Measurements from ENCODE around the gene LHX3. TPM values are rescaled to one million over a fixed set of nuclear protein-coding genes. Genes with fewer than 3 reads are reported as not detected.

Gene LHX3
- total RNA-seq, 2 experiments from 2014 or later, result not detected

DNA sequence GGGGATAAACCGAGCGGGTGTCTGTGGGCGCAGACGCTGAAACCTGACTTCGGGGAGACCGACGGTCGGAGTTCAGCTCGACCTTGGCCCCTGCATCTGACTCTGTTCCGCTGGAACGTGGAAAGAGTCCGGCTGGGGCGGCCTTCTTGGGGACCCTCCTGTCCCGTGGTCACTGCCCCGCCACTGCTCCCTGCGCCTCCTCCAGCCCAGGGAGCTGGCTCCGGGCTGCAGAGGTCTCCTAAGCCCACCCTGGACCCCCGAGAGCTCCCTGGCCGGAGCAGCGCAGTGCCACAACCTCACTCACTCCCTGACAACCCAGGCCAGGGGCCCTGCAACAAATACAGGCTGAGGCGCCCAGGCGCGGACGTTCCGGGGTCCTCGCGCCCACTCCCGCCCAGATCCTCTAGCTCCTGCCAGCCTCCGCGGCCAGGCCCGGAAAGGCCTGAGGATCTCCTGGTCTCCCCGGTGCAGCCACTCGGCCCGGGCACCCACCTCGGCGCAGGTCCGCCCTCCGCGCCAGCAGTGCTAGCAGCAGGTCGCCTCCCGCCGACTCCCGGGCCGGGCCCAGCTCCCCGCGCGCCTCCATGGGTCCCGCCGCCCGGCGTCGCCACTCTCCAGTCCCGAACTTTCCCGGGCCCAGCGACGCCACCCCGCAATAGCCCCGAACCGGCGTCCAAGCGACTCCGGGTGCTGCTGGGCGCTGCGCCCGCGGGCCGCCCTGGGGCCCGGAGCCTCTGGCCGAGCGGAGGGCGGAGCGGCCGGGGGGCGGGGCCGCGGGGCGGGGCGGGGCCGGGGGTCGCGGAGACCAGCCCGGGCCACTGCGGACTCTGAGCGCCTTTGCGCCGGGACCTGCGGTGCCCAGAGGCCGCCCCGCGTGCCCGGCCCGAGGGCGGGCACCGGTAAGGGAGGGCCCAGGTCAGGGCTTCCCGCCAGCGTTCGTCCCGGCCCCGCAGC is 2.2 kb downstream of the LHX3 start:
- Mint-ChIP-seq H3K4me3 (no peak overlapping the region), H3K36me3 (ENCODE audit: low read depth) (no peaks in the 10 kb centered on the region), H3K27ac (no peak overlapping the region), H3K9me3 (ENCODE audit: low read depth) (no peaks in the 10 kb centered on the region), H3K27me3 (peaks cover 34% of the 10 kb centered on the region), H3K4me1 (no peaks in the 10 kb centered on the region)
- ATAC-seq, result no peak
- intact Hi-C loops (cut with DNase I, micrococcal nuclease), result no loop called here
- ChIA-PET POLR2A (no interaction called here), CTCF (no interaction called here)
- no peak for DNase-seq

GRCh38 chr9:136201609-136202453 is 3.1 kb downstream of the LHX3 start:
- Mint-ChIP-seq H3K36me3 (ENCODE audit: low read depth) (no peaks in the 10 kb centered on the region), H3K4me1 (peaks cover under 1% of the 10 kb centered on the region), H3K4me3 (no peak overlapping the region), H3K27ac (no peak overlapping the region), H3K27me3 (peaks cover 37% of the 10 kb centered on the region), H3K9me3 (ENCODE audit: low read depth) (no peaks in the 10 kb centered on the region)
- ATAC-seq (no peak), DNase-seq (peak; percentile 41)
- intact Hi-C loops (cut with DNase I, micrococcal nuclease), result no loop called here
- ChIA-PET POLR2A (interaction anchor here (0.6 kb wide), 1 partner anchor 37 kb away, joined by 7 read pairs; no protein-coding TSS in a partner anchor), CTCF (interaction anchor here (0.5 kb wide), 1 partner anchor 26 kb away, joined by 4 read pairs; no protein-coding TSS in a partner anchor)

- no peaks in the 10 kb centered on the region for H3K9me3 Mint-ChIP-seq (ENCODE audit: low read depth)
- H3K36me3 Mint-ChIP-seq (ENCODE audit: low read depth), result no peaks in the 10 kb centered on the region
- H3K27me3 Mint-ChIP-seq, result peaks cover 43% of the 10 kb centered on the region
- H3K4me3 Mint-ChIP-seq, result no peak overlapping the region
- ChIA-PET CTCF (interaction anchor here (0.5 kb wide), 1 partner anchor 26 kb away, joined by 4 read pairs; no protein-coding TSS in a partner anchor), POLR2A (no interaction called here)
- no peak overlapping the region for H3K27ac Mint-ChIP-seq
- intact Hi-C loops (cut with DNase I, micrococcal nuclease), result no loop called here
- ATAC-seq (no peak), DNase-seq (no peak)
- peaks cover 6% of the 10 kb centered on the region for H3K4me1 Mint-ChIP-seq
Measured at GRCh38 chr9:136201174-136201573, 3.8 kb downstream of the LHX3 start.

- no peaks in the 10 kb centered on the region for H3K9me3 Mint-ChIP-seq (ENCODE audit: low read depth)
- CTCF ChIA-PET, result no interaction called here
- no peak for ATAC-seq
- no peak for DNase-seq
- H3K4me3 Mint-ChIP-seq, result no peak overlapping the region
- peaks cover 7% of the 10 kb centered on the region for H3K4me1 Mint-ChIP-seq
- H3K36me3 Mint-ChIP-seq (ENCODE audit: low read depth), result no peaks in the 10 kb centered on the region
- intact Hi-C loops (cut with DNase I, micrococcal nuclease), result no loop called here
- no peak overlapping the region for H3K27ac Mint-ChIP-seq
- peaks cover 47% of the 10 kb centered on the region for H3K27me3 Mint-ChIP-seq
- POLR2A ChIA-PET, result no interaction called here
Measured at GRCh38 chr9:136200424-136200823, 4.5 kb downstream of the LHX3 start.

DNA sequence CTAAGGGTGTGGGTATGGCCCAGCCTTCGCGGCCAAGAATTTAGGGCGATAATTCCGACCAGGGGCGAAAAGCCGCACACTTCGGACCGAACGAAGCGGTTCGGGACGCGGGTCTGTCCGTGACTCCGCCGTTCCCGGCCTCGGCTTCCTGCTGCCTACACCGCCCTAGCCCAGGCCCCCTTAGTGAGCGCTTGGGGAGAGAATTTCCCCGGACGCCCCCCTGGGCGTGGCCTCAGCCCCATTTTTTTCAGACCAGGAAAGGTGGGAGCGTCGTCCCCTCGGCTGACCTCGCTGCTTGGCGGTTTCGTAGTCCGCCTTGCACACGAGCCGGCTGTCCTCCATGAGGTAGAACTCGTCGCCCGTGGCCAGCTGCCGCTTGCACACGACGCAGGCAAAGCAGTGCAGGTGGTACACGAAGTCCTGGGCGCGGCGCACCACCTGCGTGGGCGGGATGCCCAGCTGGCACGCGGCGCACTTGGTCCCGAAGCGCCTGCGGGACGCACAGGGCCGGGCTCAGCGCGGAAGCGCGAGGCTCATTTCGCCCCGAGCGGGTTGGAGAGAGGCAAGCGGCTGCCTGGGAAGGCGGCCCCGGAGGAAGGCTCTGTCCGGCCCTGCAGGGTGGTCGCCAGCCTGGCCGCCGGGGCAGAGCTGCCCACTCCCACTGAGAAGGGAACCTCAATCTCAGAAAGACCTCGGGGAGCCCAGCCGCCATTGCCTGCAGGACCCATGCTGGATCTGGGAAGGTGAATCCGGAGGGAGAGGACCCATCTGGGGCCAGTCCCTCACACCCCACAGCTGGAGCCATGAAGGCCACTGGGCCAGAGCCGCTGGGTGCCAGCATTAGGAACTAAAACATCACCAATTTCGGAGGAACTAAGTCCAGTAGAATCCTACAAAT is 5.3 kb downstream of the LHX3 start:
- DNase-seq, result no peak
- no peak overlapping the region for H3K4me3 Mint-ChIP-seq

DNA sequence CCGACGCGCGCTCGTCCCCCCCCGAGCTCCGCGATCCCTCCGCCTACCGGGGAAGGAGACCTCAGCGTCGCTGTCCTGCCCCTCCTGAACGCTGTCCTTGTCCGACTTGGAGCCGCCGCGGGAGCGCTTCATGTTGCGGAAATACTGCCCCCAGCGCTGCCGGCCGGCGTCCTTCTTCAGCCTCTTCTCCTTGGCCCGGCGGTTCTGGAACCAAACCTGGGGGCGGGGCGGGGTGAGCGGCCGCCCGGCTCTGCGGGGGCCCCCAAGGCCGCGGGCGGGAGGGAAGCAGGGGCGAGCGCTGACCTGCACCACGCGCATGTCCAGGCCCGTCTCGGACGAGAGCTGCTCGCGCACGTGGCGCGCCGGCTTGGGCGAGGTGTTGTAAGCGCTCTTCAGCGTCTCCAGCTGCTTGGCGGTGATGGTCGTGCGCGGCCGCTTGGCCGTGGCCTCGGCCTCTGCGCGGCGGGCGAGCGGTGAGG is 6.3 kb downstream of the LHX3 start:
- intact Hi-C loops (cut with DNase I, micrococcal nuclease), result no loop called here
- Mint-ChIP-seq H3K27me3 (peaks cover 52% of the 10 kb centered on the region), H3K9me3 (ENCODE audit: low read depth) (no peaks in the 10 kb centered on the region), H3K4me3 (no peak overlapping the region), H3K36me3 (ENCODE audit: low read depth) (no peaks in the 10 kb centered on the region), H3K4me1 (peaks cover 7% of the 10 kb centered on the region), H3K27ac (no peak overlapping the region)
- ChIA-PET POLR2A (no interaction called here), CTCF (no interaction called here)
- ATAC-seq (no peak), DNase-seq (no peak)

More for the DNA sequence above, 5.3 kb downstream of the LHX3 start:
- Mint-ChIP-seq H3K27ac (no peak overlapping the region), H3K9me3 (ENCODE audit: low read depth) (no peaks in the 10 kb centered on the region), H3K4me1 (peaks cover 7% of the 10 kb centered on the region), H3K36me3 (ENCODE audit: low read depth) (no peaks in the 10 kb centered on the region), H3K27me3 (peaks cover 54% of the 10 kb centered on the region)
- CTCF ChIA-PET, result no interaction called here
- intact Hi-C loops (cut with DNase I, micrococcal nuclease), result no loop called here
- POLR2A ChIA-PET, result no interaction called here
- no peak for ATAC-seq

GRCh38 chr9:136197930-136198604 is 6.9 kb downstream of the LHX3 start:
- H3K9me3 Mint-ChIP-seq (ENCODE audit: low read depth), result no peaks in the 10 kb centered on the region
- H3K27ac Mint-ChIP-seq, result no peak overlapping the region
- H3K4me1 Mint-ChIP-seq, result peaks cover 7% of the 10 kb centered on the region
- no peaks in the 10 kb centered on the region for H3K36me3 Mint-ChIP-seq (ENCODE audit: low read depth)
- ChIA-PET CTCF (no interaction called here), POLR2A (no interaction called here)
- no peak overlapping the region for H3K4me3 Mint-ChIP-seq
- intact Hi-C loops (cut with DNase I, micrococcal nuclease), result no loop called here
- DNase-seq (no peak), ATAC-seq (no peak)
- peaks cover 47% of the 10 kb centered on the region for H3K27me3 Mint-ChIP-seq

DNA sequence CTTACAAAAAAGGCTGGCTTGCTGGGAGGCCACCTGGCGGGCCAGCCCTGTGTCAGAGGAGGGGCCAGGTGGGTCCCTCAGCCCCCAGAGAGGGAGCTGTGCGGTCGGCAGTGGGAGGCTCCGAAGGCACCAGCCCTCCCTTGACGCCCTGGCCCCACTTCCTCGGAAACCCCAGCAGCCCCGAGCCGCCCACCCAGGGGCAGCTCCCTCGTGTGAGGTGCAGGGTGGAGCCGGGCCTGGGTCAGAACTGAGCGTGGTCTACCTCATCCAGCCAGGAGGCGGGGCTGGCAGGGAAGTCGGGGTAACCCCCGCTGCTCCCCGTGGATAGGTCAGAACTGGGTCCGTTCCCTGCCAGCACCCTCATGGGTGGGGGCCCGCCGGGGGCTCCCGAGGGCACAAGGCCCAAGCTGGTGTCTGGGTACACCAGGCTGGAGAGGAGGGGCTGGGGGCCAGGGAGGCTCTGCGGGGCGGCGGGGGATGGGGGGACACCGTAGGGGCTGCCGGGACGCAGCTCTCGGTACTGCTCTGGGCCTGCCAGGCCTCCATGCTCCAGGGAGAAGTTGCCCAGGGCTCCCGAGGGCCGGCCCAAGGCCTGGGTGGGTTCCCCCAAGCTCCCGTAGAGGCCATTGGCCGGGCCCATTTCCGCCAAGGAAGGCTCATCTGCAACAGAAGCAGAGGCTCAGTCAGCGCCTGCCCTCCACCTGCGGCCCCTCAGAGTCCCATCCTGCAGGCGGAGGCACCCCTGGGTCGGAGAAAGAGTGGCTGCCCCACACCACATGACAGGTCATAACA is 7.6 kb downstream of the LHX3 start:
- ATAC-seq, result no peak
- CTCF ChIA-PET, result no interaction called here
- Mint-ChIP-seq H3K4me3 (no peak overlapping the region), H3K27me3 (peaks cover 48% of the 10 kb centered on the region), H3K9me3 (ENCODE audit: low read depth) (no peaks in the 10 kb centered on the region), H3K27ac (no peak overlapping the region), H3K36me3 (ENCODE audit: low read depth) (no peaks in the 10 kb centered on the region), H3K4me1 (peaks cover 7% of the 10 kb centered on the region)
- intact Hi-C loops (cut with DNase I, micrococcal nuclease), result no loop called here
- POLR2A ChIA-PET, result no interaction called here
- DNase-seq, result no peak

DNA sequence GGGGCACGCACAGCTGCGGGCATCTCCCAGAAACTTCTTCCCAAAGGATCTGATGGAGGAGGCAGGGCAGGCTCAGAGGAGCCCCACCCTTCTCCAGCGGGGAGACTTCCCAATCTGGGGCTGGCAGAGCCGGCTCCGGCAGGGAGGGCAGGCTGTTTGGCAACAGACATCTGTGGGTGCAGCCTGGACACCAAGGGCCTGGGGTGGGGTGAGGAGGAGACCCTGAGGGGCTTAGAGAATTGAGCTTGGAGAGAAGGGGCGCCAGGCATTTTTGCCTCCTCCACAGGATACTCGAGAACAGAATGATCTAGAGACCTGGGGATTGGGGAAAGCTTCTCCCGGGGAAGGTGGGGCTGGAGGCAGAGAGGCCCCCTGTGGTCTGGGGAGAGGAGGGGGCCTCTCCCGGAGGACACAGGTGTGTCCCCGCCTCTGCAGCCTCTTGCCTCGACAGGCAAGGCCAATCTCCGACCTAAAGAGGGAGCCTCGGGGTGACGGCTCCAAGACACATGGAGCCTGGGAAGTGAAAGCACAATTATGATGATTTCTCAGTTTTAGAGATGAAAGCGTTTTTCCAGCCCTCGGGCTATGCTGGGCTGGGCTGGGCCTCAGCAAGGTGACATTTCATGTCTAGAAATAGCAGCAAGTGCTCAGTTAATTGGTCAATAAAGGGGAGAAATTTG is 8.4 kb downstream of the LHX3 start:
- Mint-ChIP-seq H3K4me1 (peaks cover 7% of the 10 kb centered on the region), H3K9me3 (ENCODE audit: low read depth) (no peaks in the 10 kb centered on the region), H3K4me3 (no peak overlapping the region), H3K27me3 (peaks cover 54% of the 10 kb centered on the region), H3K36me3 (ENCODE audit: low read depth) (no peaks in the 10 kb centered on the region), H3K27ac (no peak overlapping the region)
- CTCF ChIA-PET, result no interaction called here
- intact Hi-C loops (cut with DNase I, micrococcal nuclease), result no loop called here
- POLR2A ChIA-PET, result no interaction called here
- ATAC-seq (no peak), DNase-seq (no peak)

DNA sequence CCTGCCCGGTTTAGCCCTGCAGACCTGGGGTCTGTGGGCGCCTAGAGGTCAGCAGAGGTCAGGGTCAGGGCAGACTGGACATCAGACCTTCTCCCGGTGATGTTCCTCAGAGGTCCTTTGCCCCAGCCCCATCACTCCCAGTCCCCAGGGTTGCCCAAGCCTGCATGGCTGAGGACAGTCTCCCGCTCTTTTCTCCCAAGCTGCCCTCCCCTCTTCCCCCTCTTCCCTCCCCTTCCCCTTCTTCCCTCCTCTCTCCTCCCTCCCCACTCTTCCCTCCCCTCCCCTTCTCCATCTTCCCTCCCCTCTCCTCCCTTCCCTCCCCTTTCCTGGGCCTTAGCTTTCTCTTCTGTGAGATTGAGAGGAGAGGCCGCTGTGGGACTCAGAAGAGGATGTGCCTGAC is 10.4 kb downstream of the LHX3 start:
- ChIA-PET CTCF (no interaction called here), POLR2A (no interaction called here)
- Mint-ChIP-seq H3K4me3 (no peak overlapping the region), H3K27ac (no peak overlapping the region), H3K4me1 (peaks cover 7% of the 10 kb centered on the region), H3K36me3 (ENCODE audit: low read depth) (no peaks in the 10 kb centered on the region), H3K27me3 (peaks cover 58% of the 10 kb centered on the region), H3K9me3 (ENCODE audit: low read depth) (no peaks in the 10 kb centered on the region)
- no peak for DNase-seq
- intact Hi-C loops (cut with DNase I, micrococcal nuclease), result no loop called here
- ATAC-seq, result no peak

Measured in activated CD4-positive, alpha-beta T cell treated with anti-CD3 and anti-CD28 coated beads for 36 hours (primary cell).